Cerebellar cortex (tissue), 1 donor: ENCODE results near the gene ITGB1BP1.
A peak's percentile ranks its signal among the peaks of the same experiment; 100 is the strongest.
"Not testable (repeated sequence)": the region's sequence is repeated elsewhere in the genome, so short reads cannot be mapped to it uniquely, and the experiment has no call there.

ENCODE experiments used
- DNase-seq: peaks from one replicate; pipeline ENCODE4 v3.0.0-alpha.2; 2015; ENCODE audit warnings: low spot score

Gene ITGB1BP1

DNA sequence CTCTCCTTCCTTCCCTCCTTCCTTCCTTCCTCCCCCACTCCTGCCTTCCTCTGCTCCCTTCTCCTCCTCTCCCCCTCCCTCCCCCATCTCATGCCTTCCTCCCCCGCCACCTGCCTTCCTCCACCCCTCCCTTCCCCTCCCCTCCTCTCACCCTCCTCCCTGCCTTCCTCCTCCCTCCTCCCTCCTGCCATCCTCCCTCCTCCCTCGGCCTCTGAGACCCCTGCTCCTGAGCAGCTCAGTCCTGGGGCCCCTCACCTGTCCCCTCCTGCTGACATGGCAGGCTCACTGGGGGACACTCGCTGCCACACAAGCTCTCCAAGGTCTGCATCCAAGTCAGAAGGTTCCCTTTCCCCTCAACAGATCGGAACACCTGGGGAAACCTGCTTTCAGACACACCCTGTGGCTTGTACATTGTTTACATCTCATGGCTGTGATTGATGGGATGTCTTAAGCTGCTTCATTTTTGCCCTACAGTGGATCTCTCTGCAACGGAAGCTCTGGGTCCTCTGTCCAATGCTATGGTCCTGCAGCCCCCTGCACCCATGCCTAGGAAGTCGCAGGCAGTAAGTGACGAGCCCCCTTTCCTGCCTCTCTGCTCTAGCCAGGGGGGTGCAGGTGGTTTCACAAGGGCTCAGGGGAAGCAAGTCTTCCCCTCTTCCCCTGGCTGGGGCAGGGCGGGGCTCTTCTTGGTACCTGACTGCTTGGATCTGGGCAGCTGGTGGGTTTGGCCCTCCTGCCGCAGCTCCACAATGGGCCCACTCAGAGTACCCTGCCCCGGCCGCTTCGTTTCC, 22.9 kb downstream of the ITGB1BP1 start:
- no peak for DNase-seq

DNA sequence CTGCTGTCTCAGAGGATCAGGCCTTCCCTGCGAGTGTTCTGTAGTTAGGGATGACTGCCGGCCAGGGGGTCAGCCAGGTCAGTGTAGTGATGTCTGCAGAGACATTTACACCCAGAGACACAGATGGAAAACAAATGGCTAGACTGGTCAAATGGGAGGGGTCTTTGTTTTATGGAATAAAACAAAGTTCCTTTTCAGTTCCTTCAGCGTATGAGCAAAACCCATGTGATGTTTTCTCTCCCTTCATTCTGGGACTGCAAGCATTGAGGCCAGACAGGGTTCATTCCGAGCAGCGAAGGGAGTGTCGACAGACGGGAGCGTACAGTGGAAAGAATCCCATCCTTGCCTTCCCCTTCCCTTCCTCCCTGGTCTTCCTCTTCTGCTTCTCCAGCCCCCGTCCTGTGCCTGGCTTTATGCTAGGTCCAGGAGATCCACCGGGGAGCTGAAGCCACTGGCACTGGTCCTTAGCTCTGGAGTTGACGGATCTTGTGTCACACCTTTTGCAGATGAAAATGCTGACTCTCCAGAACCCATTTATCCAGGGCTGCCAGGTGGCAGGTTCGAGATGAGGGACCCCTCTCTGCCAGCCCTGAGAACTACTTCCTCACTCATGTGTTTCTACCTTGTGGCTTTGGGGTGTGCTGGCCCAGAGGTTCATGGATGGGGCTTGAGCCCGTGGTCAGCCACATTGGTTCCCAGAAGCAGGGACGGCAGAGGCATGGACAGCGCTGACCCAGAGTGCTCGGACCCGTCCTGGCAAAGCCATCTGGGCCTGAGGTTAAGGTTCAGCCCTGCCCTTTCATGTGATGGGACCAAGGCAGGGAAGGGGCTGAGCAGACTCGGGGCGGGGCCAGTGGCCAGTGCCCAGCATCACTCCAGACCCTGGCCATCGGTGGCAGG, 24.2 kb downstream of the ITGB1BP1 start:
- DNase-seq: peak; percentile 21

DNA sequence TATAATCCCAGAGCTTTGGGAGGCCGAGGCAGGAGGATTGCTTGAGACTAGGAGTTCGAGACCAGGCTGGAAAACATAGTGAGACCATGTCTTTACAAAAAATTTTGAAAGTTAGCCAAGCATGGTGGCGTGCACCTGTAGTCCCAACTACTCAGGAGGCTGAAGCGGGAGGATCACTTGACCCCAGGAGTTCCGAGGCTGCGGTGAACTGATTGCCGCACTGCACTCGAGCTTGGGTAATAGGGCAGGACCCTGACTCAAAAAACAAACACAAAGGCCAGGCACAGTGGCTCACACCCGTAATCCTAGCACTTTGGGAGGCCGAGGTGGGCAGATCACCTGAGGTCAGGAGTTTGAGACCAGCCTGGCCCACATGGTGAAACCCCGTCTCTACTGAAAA, 25.1 kb downstream of the ITGB1BP1 start:
- DNase-seq: not testable (repeated sequence)

DNA sequence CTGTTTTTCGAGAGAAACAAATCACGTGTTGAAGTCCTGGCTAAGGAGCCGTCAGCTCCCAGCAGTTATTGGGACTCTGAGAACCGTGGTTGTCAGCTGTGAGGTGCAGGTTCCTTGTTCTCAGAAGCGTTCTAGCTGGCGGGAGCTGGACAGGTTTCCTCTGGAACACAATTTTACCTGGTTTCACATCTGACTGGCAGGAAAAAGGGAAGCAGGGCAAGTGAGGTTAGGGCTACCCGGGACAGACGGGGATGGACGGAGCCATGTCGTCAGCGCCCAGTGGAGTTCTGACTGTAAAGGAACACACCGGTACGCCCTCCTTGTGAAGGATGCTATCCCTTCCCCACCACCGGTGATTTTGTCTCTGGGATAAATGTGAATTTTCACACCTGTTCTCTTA, 26.1 kb downstream of the ITGB1BP1 start:
- DNase-seq: no peak

DNA sequence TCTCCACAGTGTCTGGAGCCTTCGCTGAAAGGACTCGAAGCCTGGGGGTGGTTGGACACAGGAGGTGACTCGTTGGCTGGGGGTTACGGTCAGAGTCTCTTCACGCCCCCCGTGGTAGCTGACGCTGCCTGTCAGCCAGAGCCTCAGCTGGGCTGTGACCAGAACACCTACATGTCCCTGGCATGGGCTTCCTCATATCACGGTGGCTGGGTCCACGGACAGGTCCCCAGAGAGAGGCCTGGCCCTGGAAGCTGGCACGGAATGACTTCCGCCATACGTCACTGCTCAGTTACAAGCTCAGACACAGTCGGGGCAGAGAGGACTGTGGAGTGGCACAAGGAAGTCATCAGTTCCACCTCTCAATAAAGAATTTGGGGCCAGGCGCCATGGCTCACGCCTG, 28.5 kb downstream of the ITGB1BP1 start:
- DNase-seq: no peak

DNA sequence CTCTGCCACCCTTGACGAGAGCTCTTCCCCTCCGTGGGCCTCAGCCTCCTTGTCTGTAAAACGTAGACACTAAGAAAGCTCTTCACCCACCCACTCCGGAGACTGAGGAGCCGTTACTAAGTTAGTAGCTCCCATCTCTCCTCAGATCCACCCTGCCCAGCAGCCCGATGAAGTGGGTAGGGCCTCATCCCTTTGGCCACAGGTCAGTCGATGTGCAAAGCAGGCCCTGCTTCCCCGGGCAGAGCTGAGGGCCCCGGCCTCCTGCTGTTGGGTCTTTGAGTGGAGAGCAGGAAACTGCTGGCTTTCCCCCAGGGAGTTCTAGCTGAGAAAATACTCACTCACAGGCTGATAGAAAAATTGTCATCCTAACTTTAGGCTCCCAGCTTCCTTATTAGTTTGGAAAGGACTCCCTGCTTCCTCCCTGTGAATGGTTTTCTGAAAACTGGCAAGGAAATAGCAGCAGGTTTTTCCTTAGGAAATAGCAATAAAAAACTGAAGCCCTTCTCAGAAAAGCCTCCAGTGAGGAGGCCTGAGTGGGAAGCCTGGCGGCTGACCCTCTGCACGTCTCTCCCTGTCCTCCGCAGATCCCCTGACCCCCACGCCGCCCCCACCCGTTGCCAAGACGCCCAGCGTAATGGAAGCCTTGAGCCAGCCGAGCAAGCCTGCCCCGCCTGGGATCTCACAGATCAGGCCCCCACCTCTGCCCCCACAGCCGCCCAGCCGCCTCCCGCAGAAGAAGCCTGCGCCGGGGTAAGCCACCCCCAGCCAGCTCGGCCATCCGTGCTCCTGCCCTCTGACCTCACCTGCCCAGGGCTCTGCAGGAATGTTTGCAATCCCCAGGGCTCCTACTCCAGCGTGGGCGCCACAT, 30.2 kb downstream of the ITGB1BP1 start:
- DNase-seq: no peak

DNA sequence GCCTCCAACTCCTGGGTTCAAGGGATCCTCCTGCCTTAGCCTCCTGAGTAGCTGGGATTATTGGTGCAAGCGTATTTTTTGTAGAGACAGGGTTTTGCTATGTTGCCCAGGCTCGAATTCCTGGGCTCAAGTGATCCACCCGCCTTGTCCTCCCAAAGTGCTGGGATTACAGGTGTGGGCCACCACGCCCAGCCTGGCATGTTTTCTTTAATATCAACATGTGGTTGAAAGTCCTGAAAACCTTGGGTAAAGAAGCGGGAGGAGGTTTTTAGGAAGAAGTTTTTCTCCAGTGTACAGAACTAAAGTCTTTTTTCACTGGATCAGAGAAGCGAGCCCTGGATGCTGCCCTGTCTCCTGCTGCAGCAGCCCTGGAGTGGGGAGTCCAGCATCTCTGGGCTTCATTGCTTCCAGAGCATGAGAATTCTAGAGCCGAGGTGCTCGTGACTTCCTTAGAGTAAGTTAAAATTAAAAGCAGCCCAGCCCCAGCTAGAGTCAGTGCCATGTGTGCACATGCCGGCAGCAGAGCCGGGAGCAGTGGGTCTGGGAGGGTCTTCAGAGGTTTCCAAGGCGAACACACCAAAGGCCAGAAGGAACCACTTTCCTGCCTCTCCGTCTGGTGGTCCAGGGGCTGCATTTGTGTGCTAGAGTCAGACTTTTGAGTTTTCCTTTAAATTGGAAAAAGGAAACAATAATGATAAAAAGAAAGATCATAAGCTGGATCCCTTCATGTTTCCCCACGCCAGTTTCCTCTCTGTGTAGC, 31.2 kb downstream of the ITGB1BP1 start:
- no peak for DNase-seq

DNA sequence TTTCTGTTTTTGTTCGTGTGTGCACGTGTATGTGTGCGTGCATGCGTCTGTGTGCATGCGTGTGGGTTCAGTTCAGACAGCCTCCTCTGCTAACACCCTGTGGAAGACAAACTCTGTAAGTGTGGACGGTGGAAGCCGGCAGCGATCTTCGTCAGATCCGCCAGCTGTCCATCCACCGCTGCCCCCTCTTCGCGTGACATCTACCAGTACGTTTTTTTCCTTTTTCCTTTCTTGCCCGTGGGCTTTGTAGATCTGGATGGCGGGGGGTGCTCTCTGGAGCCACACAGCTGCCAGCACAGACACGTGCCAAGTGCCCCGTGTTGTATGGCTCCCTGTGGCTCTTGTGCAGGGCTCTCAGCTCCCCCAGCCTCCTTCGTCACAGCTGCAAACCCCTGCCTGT, 32.3 kb downstream of the ITGB1BP1 start:
- no peak for DNase-seq

DNA sequence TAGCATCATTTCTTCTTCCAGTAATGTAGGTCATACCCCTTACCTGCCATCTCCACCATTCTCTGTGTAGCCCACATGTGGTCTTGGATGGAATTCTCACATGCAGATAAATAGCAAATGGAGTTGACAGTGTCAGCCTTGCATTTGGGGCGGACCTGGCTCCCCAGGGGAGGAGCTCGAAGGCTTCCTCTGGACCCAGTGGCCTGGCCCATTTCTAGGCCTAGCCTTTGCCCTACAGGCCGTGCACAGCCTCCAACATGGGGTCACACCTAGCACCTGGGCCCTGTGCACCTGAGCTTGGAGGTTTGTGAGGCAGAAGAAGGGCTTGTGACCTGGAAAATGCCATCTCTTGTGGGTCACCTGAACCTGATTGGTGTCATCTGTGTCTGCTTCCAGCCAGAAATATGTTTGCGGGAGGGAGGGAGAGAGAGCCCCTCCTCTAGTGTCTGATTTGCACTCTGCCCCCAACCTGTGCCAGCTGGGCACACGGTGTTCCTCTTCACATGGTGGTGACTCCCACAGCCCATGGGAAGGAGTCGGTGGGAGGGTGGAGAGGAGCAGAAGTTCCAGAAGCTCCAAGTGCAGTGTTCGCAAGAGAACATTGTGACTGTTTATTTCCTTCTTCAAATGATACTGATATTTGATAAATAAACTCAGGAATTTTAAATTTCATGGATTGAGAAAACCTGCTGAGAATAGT, 33.0 kb downstream of the ITGB1BP1 start:
- no peak for DNase-seq

DNA sequence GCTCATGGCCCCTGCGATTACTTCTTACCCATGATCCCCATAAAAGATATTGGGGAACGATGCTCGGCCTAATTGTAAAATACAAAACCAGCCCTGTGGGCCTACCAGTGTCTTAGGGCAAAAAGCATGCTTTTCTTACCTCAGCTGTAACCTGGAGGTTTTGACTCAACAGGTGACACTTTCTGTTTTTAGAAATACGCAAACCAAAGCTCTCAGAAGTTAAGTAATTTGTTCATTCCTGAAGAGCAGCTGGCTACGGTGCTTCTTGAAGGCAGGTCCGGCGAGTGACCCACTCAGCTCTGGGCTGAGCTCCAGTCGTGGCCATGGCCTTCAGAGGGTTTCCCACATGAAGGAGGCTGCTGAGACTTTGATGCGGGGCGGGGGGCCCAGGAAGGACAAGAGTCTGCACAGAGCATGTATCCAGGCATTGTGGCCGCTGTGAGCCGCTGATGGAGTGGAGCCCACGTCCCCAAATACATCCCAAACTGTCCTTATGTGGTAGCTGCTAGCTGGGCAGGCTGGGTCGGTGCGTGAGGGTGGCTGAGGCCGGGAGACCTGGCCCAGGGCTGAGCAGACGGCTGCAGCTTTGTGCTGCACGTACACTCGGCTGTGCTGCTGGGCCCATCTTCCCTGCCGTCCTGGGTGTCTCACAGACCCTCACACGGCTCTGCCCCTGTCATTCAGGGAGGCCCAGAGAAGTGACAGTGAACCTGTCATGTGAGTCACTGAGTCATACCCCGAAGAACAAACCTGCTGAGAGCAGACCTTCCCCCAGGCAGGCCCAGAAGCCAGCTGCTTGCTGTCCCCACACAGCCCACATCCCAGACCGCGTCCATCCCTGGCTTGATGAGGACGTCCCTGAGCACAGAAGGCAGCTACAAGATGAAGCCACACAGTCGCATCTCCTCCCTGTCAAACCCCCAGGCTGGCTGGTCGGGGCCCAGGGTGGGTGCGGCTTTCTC, 34.1 kb downstream of the ITGB1BP1 start:
- DNase-seq: no peak

DNA sequence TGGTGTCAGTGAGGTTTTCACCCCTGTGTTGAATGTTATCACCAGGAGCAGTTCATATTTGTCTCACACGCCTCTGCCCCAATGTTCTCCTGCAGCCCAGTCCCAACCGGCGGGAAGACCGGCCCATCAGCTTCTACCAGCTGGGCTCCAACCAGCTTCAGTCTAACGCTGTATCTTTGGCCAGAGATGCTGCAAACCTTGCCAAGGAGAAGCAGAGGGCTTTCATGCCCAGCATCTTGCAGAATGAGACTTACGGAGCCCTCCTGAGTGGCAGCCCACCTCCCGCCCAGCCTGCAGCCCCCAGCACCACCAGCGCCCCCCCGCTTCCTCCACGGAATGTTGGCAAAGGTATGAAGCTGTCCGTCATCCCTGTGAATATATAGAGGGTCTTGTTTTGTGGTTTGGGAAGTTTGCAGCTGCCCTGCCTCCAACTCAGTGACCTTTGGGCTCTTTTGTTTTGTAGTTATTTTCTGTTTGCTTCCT, 35.1 kb downstream of the ITGB1BP1 start:
- no peak for DNase-seq

DNA sequence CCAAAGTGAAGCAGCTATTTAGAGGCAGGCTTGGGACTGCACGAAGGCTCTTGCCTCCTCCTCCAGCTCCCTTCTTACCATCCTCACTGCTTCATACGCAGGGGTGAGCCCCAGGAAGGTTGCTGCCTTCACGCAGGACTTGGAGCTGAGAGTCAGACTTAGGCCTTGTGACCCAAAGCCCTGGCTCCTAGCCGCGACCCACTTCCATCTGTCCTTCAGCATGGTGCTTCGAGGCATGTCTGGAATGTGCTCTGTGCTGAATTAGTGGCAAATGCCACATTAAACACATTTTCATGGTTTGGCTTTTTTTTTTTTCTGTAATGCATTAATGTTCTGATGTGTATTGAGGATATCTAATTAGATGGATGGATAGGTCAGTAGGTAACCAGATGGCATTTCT, 37.5 kb downstream of the ITGB1BP1 start:
- no peak for DNase-seq

DNA sequence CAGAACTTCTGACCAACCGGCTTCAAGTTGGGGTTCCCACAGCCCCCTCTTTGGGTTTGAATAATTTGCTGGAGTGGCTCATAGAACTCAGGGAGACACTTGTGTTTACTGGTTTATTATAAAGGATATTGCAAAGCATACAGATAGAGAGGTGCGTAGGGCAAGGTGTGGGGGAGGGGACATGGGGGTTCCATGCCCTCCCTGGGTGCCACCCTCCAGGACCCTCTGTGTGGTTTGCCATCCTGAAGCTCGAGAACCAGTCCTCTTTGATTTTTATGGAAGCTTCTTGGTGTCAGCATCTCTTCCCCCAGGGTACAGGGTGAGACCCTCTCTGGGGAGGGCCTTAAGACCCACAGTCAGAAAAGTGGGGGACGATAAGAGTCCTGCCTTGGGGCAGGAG, 38.8 kb downstream of the ITGB1BP1 start:
- no peak for DNase-seq

DNA sequence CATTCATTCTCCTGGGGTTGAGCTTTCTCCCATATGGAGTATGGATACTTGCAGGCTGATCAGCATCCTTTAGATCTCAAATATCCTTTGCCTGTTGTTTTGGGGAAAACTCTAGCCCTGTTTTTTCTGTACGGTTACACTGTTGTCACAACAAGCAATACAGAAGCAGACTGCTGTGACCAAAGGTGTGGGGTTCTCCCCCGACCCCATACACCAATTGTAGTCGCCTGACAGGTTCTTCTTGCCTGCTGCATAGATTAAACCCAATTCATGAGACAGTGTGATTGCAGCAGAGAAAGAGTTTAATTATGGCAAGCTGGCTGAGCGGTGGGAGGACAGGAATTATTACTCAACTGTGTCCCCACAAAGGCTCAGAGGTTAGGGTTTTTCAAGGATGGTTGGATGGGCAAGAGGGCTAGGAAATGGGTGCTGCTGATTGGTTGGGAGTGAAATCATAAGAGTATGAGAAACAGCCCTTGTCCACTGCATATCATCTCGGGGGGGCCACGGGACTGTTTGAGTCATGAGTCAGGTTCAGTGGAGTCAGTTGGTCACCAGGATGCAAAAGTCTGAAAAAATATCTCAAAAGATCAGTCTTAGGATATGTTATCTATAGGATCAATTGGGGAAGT, 40.6 kb downstream of the ITGB1BP1 start:
- DNase-seq: no peak

DNA sequence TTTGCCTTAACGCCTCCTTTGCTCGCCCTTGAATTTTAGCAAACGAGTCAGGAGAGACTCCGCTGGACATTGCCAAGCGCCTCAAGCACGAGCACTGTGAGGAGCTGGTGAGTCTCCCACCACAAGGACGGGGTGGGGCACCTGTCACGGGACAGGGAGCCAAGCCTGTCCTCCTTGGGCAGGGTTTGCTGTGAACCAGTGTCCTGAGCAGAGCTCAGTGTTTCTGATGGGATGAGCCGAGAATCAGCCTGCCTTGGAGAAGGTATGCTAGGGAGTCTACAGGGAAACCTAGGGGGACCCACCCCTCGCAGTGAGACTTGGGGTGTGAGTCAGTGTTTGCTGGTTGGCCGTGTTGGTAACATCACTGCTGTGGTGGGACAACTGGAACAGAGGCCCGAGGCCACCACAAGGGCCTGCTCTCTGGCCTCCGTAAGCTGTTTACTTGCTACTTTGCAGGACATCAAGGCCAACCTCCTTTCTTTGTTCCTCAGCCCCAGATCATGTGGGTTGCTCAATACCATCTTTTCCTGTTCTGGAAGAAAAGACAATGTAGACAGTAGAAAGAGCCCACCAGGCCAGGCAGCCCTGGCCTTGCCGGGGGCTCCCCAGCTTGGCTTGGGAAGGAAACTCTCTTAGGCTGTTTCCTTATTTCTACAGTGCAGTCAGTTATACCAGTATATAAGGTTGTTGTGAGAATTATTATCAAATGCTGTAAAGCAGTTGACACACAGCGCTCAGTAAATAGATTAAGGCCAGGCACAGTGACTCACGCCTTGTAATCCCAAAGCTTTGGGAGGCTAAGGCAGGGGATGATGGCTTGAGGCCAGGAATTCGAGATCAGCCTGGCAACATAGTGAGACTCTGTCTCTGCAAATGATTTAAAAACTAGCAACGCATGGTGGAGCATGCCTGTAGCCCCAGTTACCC, 42.4 kb downstream of the ITGB1BP1 start:
- peak; percentile 37 for DNase-seq

DNA sequence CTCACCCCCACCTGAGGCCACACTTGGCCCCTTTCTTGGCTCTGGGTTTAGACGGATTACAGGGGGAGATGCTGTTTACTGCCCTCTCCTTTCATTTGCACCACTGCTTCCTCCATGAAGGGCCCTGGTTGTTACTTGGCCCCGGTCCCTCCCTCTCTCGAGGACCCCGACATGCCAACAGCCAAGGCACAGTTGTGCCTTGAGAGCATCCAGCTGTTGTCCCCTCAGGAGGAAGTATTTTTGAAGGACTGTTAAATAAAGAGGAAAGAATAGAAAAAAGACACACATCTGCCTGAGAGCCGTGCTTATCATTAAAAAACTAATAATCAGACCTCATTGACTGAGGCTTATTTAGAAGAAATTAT, 44.0 kb downstream of the ITGB1BP1 start:
- no peak for DNase-seq

DNA sequence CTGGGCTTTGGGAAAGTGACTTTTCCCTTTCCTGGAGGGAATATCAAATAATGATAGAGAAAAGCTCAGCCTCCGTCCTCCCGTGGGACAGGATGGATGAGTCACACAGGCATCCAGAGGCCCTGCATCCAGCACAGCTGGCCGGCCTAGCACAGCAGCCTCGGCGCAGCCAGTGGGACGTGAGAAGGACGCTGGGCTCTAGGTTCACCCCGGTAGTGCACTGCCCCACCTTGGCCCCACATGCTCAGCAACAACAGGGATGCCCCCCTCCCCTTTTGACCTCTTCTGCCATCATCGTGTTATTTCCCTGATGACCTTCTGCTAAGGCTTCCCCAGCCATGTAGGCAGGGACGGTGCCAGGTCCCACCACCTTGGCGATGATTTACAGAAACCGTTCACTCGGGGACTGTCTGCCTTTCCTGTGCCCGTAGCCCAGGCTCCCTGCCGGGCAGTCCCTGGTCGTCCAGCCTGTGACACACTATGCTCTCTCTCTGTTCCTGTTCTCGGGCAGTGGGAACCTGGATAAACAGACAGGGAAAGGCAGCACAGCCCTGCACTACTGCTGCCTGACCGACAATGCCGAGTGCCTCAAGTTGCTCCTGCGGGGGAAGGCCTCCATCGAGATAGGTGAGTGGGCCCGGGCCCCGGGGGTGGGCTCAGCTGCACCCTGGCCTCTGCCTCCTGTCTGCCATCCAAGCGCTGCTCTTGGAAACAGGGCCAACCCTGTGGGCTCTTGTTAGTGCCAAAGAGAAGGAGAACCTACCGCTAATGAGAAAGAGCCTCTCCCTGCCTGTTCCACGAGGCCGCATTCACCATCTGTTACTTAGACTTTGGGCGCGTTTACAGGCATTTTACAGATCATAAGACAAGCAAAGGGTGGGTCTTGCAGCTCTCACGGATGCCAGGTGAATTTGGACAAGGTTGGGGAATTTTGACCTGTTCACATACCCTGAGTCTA, 44.6 kb downstream of the ITGB1BP1 start:
- peak; percentile 94 for DNase-seq
